Hypothalamus (tissue), 51 donors: Measurements from ENCODE around the gene DLG2.
"Not testable (repeated sequence)": the region's sequence is repeated elsewhere in the genome, so short reads cannot be mapped to it uniquely, and the experiment has no call there.

Experiments used
- DNase-seq, 51 donors: peaks; one replicate each; lab custom pipeline; 2025; lab: John Stamatoyannopoulos, UW

The DLG2 gene

GRCh38 chr11:84866922-84867321 lies 760.2 kb downstream of the DLG2 start:
- DNase-seq, result no peak

GRCh38 chr11:84865791-84866535 lies 761.2 kb downstream of the DLG2 start:
- DNase-seq, result peak in 1 of 51 donors; percentile 7

- no peak for DNase-seq
Observed at GRCh38 chr11:84865257-84865656, 761.9 kb downstream of the DLG2 start.

- no peak for DNase-seq
Observed at GRCh38 chr11:84857746-84858145, 769.4 kb downstream of the DLG2 start.

- no peak for DNase-seq
Observed at GRCh38 chr11:84855508-84856245, 771.5 kb downstream of the DLG2 start.

- DNase-seq, result no peak
Observed at GRCh38 chr11:84854498-84854880, 772.7 kb downstream of the DLG2 start.

GRCh38 chr11:84853841-84854497 lies 773.2 kb downstream of the DLG2 start:
- no peak for DNase-seq

GRCh38 chr11:84847842-84848241 lies 779.3 kb downstream of the DLG2 start:
- DNase-seq, result no peak

GRCh38 chr11:84840201-84840600 lies 786.9 kb downstream of the DLG2 start:
- DNase-seq, result not testable (repeated sequence)

GRCh38 chr11:84837402-84838069 lies 789.6 kb downstream of the DLG2 start:
- DNase-seq, result no peak

GRCh38 chr11:84836371-84836770 lies 790.8 kb downstream of the DLG2 start:
- no peak for DNase-seq

- DNase-seq, result no peak
Observed at GRCh38 chr11:84833488-84834088, 793.6 kb downstream of the DLG2 start.

- DNase-seq, result no peak
Observed at GRCh38 chr11:84830372-84830771, 796.8 kb downstream of the DLG2 start.

GRCh38 chr11:84829162-84829561 lies 798.0 kb downstream of the DLG2 start:
- no peak for DNase-seq

GRCh38 chr11:84828616-84829015 lies 798.5 kb downstream of the DLG2 start:
- DNase-seq, result no peak

- DNase-seq, result no peak
Observed at GRCh38 chr11:84825106-84825660, 802.0 kb downstream of the DLG2 start.

GRCh38 chr11:84824624-84825023 lies 802.5 kb downstream of the DLG2 start:
- no peak for DNase-seq

GRCh38 chr11:84819537-84819936 lies 807.6 kb downstream of the DLG2 start:
- DNase-seq, result no peak

- no peak for DNase-seq
Observed at GRCh38 chr11:84819128-84819527, 808.0 kb downstream of the DLG2 start.

- DNase-seq, result no peak
Observed at GRCh38 chr11:84817998-84818397, 809.1 kb downstream of the DLG2 start.
